Measurements from ENCODE around the gene UBE2N. TPM values are rescaled to one million over a fixed set of nuclear protein-coding genes. Genes with fewer than 3 reads are reported as not detected.

Gene UBE2N
- total and polyA plus RNA-seq, 2 of the 8 experiments (the other 6 are each of a cell fraction or from before 2014, with no cell fraction given) = 108 to 225 TPM

DNA sequence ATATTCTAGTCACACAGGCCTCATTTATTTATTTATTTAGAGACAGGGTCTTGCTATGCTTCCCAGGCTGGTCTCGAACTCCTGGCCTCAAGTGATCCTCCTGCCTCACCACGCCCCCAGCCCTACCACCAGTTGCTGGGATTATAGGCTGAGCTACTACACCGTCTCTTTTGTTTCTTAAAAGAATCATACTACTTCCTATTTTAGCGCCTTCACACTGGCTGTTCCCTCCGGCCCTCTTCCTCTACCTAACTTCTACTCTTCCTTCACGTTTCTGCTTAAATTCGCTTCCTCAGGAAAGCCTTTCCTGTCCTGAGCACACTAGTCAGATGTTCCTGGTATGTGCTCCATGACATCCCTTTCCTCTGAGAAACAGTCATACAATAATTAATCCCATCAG lies 19.2 kb upstream of the UBE2N start:
- H3K79me2 ChIP-seq (ENCODE audit: control insufficient read depth in 1 of 2, insufficient read depth in 2 of 2, low read length in 2 of 2) = no peaks in the 10 kb centered on the region
- no peak overlapping the region for H3K4ac ChIP-seq (replicated peaks; ENCODE audit: insufficient read length, low read depth, low read length)
- ChIA-PET POLR2A (ENCODE audit: partially characterized antibody) (interaction anchor here (1.2 to 2.2 kb wide), 2 partner anchors 19 to 24 kb away, joined by 4 to 8 read pairs; partner anchors contain the start of gene UBE2N), CTCF (ENCODE audit: partially characterized antibody) (interaction anchor here (0.9 to 1.2 kb wide), 2 partner anchors 41 to 43 kb away, joined by 3 read pairs; no protein-coding TSS in a partner anchor)
- no peak overlapping the region for H3K9ac ChIP-seq (replicated peaks in 1 of 4; ENCODE audit: extremely low read depth in 1 of 4, low read depth in 3 of 4, low read length in 3 of 4)
- H2BK15ac ChIP-seq (ENCODE audit: low read length) = no peak overlapping the region
- H4K91ac ChIP-seq (replicated peaks; ENCODE audit: insufficient read length, low read length) = no peak overlapping the region
- H3K79me1 ChIP-seq (ENCODE audit: low read depth, low read length) = no peaks in the 10 kb centered on the region
- no peak overlapping the region for H3K18ac ChIP-seq (ENCODE audit: extremely low read depth, low read length)
- no peak overlapping the region for H2AK5ac ChIP-seq (ENCODE audit: low read depth, low read length)
- H4K8ac ChIP-seq (ENCODE audit: extremely low read depth, insufficient read depth, low read length) = no peak overlapping the region
- peaks cover 0 to 2% of the 10 kb centered on the region in 2 experiments for H4K20me1 ChIP-seq (replicated peaks in 1 of 2; ENCODE audit: control insufficient read depth in 1 of 2, insufficient read depth in 2 of 2, low read length in 2 of 2)
- no peaks in the 10 kb centered on the region for H3K27me3 ChIP-seq (replicated peaks in 1 of 4; ENCODE audit: control insufficient read depth in 3 of 4, extremely low read depth in 1 of 4, insufficient read depth in 3 of 4, low read length in 3 of 4)
- H2BK20ac ChIP-seq (ENCODE audit: low read length) = no peak overlapping the region
- no peak for FAIRE-seq
- no peak overlapping the region for H4K5ac ChIP-seq (ENCODE audit: insufficient read length, low read depth, low read length)
- no peak overlapping the region for H3K4me2 ChIP-seq (ENCODE audit: insufficient read depth in 1 of 2, low read depth in 2 of 2, low read length in 2 of 2)
- no peak overlapping the region for H2BK12ac ChIP-seq (ENCODE audit: low read depth, low read length)
- H2BK120ac ChIP-seq (replicated peaks; ENCODE audit: low read depth, low read length) = no peak overlapping the region
- H3K23me2 ChIP-seq (ENCODE audit: low read depth, low read length) = no peaks in the 10 kb centered on the region; the same call in 1 of the 2 replicates
- H3K4me1 ChIP-seq (replicated peaks in 1 of 4; ENCODE audit: control insufficient read depth in 3 of 4, insufficient read depth in 4 of 4, low read length in 3 of 4) = no peaks in the 10 kb centered on the region; a peak in 1 of 7 replicates
- no peak overlapping the region for H3K56ac ChIP-seq (replicated peaks; ENCODE audit: insufficient read length, low read depth, low read length)
- H3K9me3 ChIP-seq (ENCODE audit: insufficient read depth in 2 of 2, low read depth in 1 of 2, low read length in 1 of 2) = no peaks in the 10 kb centered on the region
- H3K23ac ChIP-seq (ENCODE audit: insufficient read length) = no peak overlapping the region
- H3K14ac ChIP-seq (ENCODE audit: insufficient read length) = no peak overlapping the region
- no peak for DNase-seq (ENCODE audit: low read depth in 1 of 2, low spot score in 2 of 2)
- H3K4me3 ChIP-seq (ENCODE audit: extremely low read depth in 1 of 4, insufficient read depth in 2 of 4, low read depth in 3 of 4, low read length in 4 of 4) = no peak overlapping the region
- no peaks in the 10 kb centered on the region for H3K36me3 ChIP-seq (ENCODE audit: control insufficient read depth in 2 of 4, insufficient read depth in 4 of 4, low read length in 3 of 4)
- no peak overlapping the region for H2AFZ ChIP-seq (ENCODE audit: low read length)
- 88% methylated on average over 7 of the region's 7 CpGs; no CpG with 5 or more reads in 1 of the 2 experiments for WGBS, 2 experiments (ENCODE audit: extremely low coverage in 1 of 2, insufficient coverage in 1 of 2, insufficient read length in 1 of 2, insufficient replicate concordance in 2 of 2, low coverage in 1 of 2, low lambda C conversion rate in 2 of 2, missing lambda C conversion rate in 1 of 2)
- TF ChIP-seq TBP (IDR thresholded peaks at IDR 0.05; ENCODE audit: low read depth, low read length) (no peak), EGR1 (IDR thresholded peaks at IDR 0.05; ENCODE audit: borderline replicate concordance, low read depth, low read length) (no peak), POLR2A (IDR thresholded peaks at IDR 0.05; ENCODE audit: control extremely low read depth in 1 of 2, low read depth in 2 of 2, low read length in 2 of 2) (no peak), GABPA (IDR thresholded peaks at IDR 0.05; ENCODE audit: borderline replicate concordance, insufficient read depth, low read length) (no peak), RBBP5 (IDR thresholded peaks at IDR 0.05; ENCODE audit: borderline replicate concordance, low read depth, low read length) (no peak), HDAC2 (IDR thresholded peaks at IDR 0.05; ENCODE audit: borderline replicate concordance in 1 of 2, low read depth in 2 of 2, low read length in 2 of 2) (no peak), JUND (IDR thresholded peaks at IDR 0.05; ENCODE audit: low read length) (no peak)
- H2BK5ac ChIP-seq (ENCODE audit: low read depth, low read length) = no peak overlapping the region
- H3K27ac ChIP-seq (ENCODE audit: low read depth, low read length) = no peak overlapping the region
